Neural cell (in vitro differentiated cells): ENCODE data around the gene KIAA1614. TPM values are rescaled to one million over a fixed set of nuclear protein-coding genes. Genes with fewer than 3 reads are reported as not detected.

Source experiments
- H2AFZ ChIP-seq: fragments of 200-600, 300-800 bp; sonication (generic), shearing (Covaris generic); 2 replicates; pipeline ENCODE4 v1.6.0; 2014; ENCODE audit warnings: low read depth, mild to moderate bottlenecking, antibody characterized with exemption, low read length, moderate library complexity
- H3F3A ChIP-seq: fragments of 200-600 bp; shearing (Covaris generic); 2 replicates; pipeline ENCODE4 v1.6.1; 2016; ENCODE audit warnings: mild to moderate bottlenecking, moderate library complexity, mixed read lengths, antibody characterized with exemption, low read length; ENCODE audit not compliant: insufficient read depth, poor library complexity, severe bottlenecking
- H3K27ac ChIP-seq: fragments of 200-600, 300-800 bp; sonication (generic), shearing (Covaris generic); 2 replicates; pipeline ENCODE4 v1.5.1; 2014; ENCODE audit warnings: mild to moderate bottlenecking, low read length, moderate library complexity
- H3K27me3 ChIP-seq: fragments of 300-800, 200-600 bp; sonication (generic), shearing (Covaris generic); 2 replicates; pipeline ENCODE4 v1.6.0; 2014; ENCODE audit warnings: mild to moderate bottlenecking, low read depth, low read length, moderate library complexity; ENCODE audit not compliant: insufficient read depth
- H3K36me3 ChIP-seq: fragments of 300-800, 200-600 bp; sonication (generic), shearing (Covaris generic); 2 replicates; pipeline ENCODE4 v1.5.1; 2014; ENCODE audit warnings: mild to moderate bottlenecking, antibody characterized with exemption, low read length, moderate library complexity; ENCODE audit not compliant: insufficient read depth
- H3K4me2 ChIP-seq: fragments of 300-800, 200-600 bp; sonication (generic), shearing (Covaris generic); 2 replicates; pipeline ENCODE4 v1.6.0; 2014; ENCODE audit warnings: mild to moderate bottlenecking, low read length
- H3K4me3 ChIP-seq: fragments of 300-800, 200-600 bp; sonication (generic), shearing (Covaris generic); 2 replicates; pipeline ENCODE4 v1.5.1; 2014; ENCODE audit warnings: mild to moderate bottlenecking, low read length, moderate library complexity
- H3K79me2 ChIP-seq: fragments of 200-600 bp; shearing (Covaris generic); replicated peaks from 2 replicates; pipeline ENCODE4 v1.6.0; 2014; ENCODE audit warnings: mild to moderate bottlenecking, low read length, moderate library complexity; ENCODE audit not compliant: insufficient read depth
- H3K9ac ChIP-seq: fragments of 300-800, 200-600 bp; sonication (generic), shearing (Covaris generic); 2 replicates; pipeline ENCODE4 v1.6.1; 2016; ENCODE audit warnings: mild to moderate bottlenecking, low read length, mixed read lengths
- H3K9me2 ChIP-seq: fragments of 200-600 bp; shearing (Covaris generic); 2 replicates; pipeline ENCODE4 v1.6.1; 2016; ENCODE audit warnings: mild to moderate bottlenecking, low read length, mixed read lengths; ENCODE audit not compliant: insufficient read depth
- H3K9me3 ChIP-seq: fragments of 200-600, 300-800 bp; sonication (generic), shearing (Covaris generic); 2 replicates; pipeline ENCODE4 v1.6.1; 2016; ENCODE audit warnings: mild to moderate bottlenecking, mixed run types, low read length, moderate library complexity, mixed read lengths
- H4K20me1 ChIP-seq: fragments of 200-600 bp; shearing (Covaris generic); 2 replicates; pipeline ENCODE4 v1.6.1; 2016; ENCODE audit warnings: mild to moderate bottlenecking, mixed run types; ENCODE audit not compliant: insufficient read depth
- EP300 ChIP-seq: fragments of 450-650 bp; conservative IDR thresholded peaks from 2 replicates; pipeline ENCODE4 v1.6.1; 2014; ENCODE audit warnings: antibody characterized with exemption, mild to moderate bottlenecking, moderate library complexity; ENCODE audit not compliant: poor library complexity, severe bottlenecking
- EZH2 ChIP-seq: fragments of 200-600, 300-800 bp; shearing (Covaris generic), sonication (generic); IDR thresholded peaks from 2 replicates; pipeline ENCODE4 v1.6.1; 2014; ENCODE audit warnings: antibody characterized with exemption, low read length, borderline replicate concordance, mild to moderate bottlenecking; ENCODE audit not compliant: insufficient read depth, poor library complexity, severe bottlenecking
- MXI1 ChIP-seq: fragments of 450-650 bp; conservative IDR thresholded peaks from 2 replicates; pipeline ENCODE4 v1.6.1; 2014; ENCODE audit warnings: antibody characterized with exemption, mild to moderate bottlenecking; ENCODE audit not compliant: poor library complexity, severe bottlenecking
- POLR2AphosphoS5 ChIP-seq: IDR thresholded peaks from 2 replicates; pipeline ENCODE4 v1.6.1; 2012
- RAD21 ChIP-seq: fragments of 450-650 bp; conservative IDR thresholded peaks from 2 replicates; pipeline ENCODE4 v1.6.1; 2014; ENCODE audit warnings: antibody characterized with exemption, mild to moderate bottlenecking, moderate library complexity
- SMC3 ChIP-seq: fragments of 450-650 bp; conservative IDR thresholded peaks from 2 replicates; pipeline ENCODE4 v1.6.1; 2014; ENCODE audit warnings: antibody characterized with exemption, mild to moderate bottlenecking, moderate library complexity; ENCODE audit not compliant: poor library complexity
- TAF1 ChIP-seq: IDR thresholded peaks from 2 replicates; pipeline ENCODE4 v1.6.1; 2012; ENCODE audit warnings: low read depth
- polyA plus RNA-seq: library from polyadenylated mRNA; depleted of rRNA; stranded (reverse); fragments of >200 nt; gene quantifications from 2 replicates; pipeline ENCODE4 v1.2.3, GENCODE V29; 2014
- TF ChIP-seq, protein P1 (sequence below): IDR thresholded peaks from 2 replicates; pipeline ENCODE4 v1.6.1; 2012; ENCODE audit warnings: borderline replicate concordance
- TF ChIP-seq, protein P2 (sequence below): fragments of 450-650 bp; IDR thresholded peaks from 2 replicates; pipeline ENCODE4 v1.5.1; 2014; ENCODE audit warnings: antibody characterized with exemption, mild to moderate bottlenecking, moderate library complexity; ENCODE audit not compliant: poor library complexity, severe bottlenecking

KIAA1614 gene
- polyA plus RNA-seq, 1 donor from 2014 or later, result 0.50 TPM

DNA sequence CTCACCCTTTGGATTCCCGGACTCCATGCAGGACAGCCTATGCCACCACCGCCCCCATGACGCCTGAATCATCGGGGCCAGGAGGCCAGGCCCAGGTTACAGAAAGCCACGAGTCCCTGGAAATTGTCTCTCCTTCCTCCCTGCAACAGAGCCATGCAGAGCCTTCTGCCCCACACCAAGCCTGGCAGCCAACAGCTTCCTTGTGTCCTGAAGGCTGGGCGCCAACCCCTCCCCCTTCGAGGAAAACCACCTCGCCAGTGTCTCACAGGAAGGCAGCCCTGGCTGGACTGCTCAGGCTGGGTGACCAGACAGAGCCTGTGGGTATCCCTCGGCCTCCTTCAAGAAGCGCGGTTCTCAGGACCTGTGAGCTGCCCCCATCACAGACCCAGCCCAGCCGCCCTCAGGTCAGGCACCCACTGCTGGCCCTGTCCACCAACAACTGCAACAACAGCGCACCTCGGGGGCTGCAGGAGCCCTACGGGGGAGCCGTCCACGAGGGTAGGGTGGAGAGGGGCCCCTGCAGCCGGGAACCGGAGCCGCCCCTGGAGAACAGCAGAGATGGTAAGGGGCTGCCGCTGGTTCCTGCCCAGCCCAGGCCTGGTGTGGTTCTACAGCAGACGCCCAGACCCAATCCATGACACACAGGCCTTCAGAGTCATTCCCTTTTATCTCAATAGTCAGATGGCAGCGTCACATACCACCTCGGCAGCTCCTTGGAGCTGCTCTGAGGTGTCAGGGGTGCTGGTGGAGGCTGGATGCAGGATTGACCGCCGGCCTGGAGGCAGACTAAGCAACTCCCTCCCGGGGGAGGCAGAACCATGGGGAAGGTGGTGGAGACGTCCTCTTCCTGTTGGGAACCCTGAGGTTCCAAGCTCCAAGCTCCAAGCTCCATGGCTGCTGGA is 23.7 kb downstream of the KIAA1614 start:
- H3K4me3 ChIP-seq, result no peak overlapping the region
- TF ChIP-seq, protein P1, sequence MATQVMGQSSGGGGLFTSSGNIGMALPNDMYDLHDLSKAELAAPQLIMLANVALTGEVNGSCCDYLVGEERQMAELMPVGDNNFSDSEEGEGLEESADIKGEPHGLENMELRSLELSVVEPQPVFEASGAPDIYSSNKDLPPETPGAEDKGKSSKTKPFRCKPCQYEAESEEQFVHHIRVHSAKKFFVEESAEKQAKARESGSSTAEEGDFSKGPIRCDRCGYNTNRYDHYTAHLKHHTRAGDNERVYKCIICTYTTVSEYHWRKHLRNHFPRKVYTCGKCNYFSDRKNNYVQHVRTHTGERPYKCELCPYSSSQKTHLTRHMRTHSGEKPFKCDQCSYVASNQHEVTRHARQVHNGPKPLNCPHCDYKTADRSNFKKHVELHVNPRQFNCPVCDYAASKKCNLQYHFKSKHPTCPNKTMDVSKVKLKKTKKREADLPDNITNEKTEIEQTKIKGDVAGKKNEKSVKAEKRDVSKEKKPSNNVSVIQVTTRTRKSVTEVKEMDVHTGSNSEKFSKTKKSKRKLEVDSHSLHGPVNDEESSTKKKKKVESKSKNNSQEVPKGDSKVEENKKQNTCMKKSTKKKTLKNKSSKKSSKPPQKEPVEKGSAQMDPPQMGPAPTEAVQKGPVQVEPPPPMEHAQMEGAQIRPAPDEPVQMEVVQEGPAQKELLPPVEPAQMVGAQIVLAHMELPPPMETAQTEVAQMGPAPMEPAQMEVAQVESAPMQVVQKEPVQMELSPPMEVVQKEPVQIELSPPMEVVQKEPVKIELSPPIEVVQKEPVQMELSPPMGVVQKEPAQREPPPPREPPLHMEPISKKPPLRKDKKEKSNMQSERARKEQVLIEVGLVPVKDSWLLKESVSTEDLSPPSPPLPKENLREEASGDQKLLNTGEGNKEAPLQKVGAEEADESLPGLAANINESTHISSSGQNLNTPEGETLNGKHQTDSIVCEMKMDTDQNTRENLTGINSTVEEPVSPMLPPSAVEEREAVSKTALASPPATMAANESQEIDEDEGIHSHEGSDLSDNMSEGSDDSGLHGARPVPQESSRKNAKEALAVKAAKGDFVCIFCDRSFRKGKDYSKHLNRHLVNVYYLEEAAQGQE, result no peak
- no peak for TF ChIP-seq RAD21
- TF ChIP-seq EZH2, result no peak
- no peak for TF ChIP-seq POLR2AphosphoS5
- TF ChIP-seq EP300, result no peak
- TF ChIP-seq TAF1, result no peak
- no peak for TF ChIP-seq SMC3
- TF ChIP-seq, protein P2, sequence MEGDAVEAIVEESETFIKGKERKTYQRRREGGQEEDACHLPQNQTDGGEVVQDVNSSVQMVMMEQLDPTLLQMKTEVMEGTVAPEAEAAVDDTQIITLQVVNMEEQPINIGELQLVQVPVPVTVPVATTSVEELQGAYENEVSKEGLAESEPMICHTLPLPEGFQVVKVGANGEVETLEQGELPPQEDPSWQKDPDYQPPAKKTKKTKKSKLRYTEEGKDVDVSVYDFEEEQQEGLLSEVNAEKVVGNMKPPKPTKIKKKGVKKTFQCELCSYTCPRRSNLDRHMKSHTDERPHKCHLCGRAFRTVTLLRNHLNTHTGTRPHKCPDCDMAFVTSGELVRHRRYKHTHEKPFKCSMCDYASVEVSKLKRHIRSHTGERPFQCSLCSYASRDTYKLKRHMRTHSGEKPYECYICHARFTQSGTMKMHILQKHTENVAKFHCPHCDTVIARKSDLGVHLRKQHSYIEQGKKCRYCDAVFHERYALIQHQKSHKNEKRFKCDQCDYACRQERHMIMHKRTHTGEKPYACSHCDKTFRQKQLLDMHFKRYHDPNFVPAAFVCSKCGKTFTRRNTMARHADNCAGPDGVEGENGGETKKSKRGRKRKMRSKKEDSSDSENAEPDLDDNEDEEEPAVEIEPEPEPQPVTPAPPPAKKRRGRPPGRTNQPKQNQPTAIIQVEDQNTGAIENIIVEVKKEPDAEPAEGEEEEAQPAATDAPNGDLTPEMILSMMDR, result no peak
- TF ChIP-seq MXI1, result no peak
- no peaks in the 10 kb centered on the region for H3K79me2 ChIP-seq
- H3K9me2 ChIP-seq, result no peaks in the 10 kb centered on the region
- H4K20me1 ChIP-seq, result no peaks in the 10 kb centered on the region
- H2AFZ ChIP-seq, result no peak overlapping the region
- H3K9ac ChIP-seq, result no peak overlapping the region
- no peak overlapping the region for H3K27ac ChIP-seq
- no peak overlapping the region for H3K4me2 ChIP-seq
- H3K36me3 ChIP-seq, result no peaks in the 10 kb centered on the region
- H3K9me3 ChIP-seq, result no peaks in the 10 kb centered on the region
- H3K27me3 ChIP-seq, result no peaks in the 10 kb centered on the region
- no peaks in the 10 kb centered on the region for H3F3A ChIP-seq

DNA sequence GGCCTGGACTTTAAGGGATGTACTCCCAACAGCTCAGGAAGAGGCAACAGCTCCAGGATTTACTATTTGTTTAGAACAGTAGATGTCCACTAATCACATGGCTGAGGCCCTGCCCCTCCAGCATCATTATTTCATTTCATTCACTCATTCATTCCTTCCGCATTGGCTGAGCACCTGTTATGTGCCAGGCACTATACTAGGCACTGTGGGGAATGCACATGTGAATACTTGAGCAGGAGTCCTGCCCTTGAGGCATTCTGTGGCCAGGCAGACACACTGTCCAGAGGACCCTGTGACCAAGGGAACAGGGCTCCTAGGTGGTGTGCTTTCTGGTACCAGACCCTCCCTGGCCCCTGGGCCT is 24.3 kb downstream of the KIAA1614 start:
- no peak overlapping the region for H3K4me3 ChIP-seq
- no peaks in the 10 kb centered on the region for H3K9me2 ChIP-seq
- no peak overlapping the region for H3K9ac ChIP-seq
- H3K27me3 ChIP-seq, result no peaks in the 10 kb centered on the region
- H4K20me1 ChIP-seq, result no peaks in the 10 kb centered on the region
- no peaks in the 10 kb centered on the region for H3K36me3 ChIP-seq
- no peak overlapping the region for H3K4me2 ChIP-seq
- TF ChIP-seq, protein P1, result no peak
- no peak for TF ChIP-seq EP300
- no peak for TF ChIP-seq MXI1
- TF ChIP-seq SMC3, result no peak
- TF ChIP-seq, protein P2, result no peak
- TF ChIP-seq TAF1, result no peak
- no peak for TF ChIP-seq POLR2AphosphoS5
- no peak for TF ChIP-seq RAD21
- no peak for TF ChIP-seq EZH2
- no peak overlapping the region for H2AFZ ChIP-seq
- H3K79me2 ChIP-seq, result no peaks in the 10 kb centered on the region
- H3K27ac ChIP-seq, result no peak overlapping the region
- no peaks in the 10 kb centered on the region for H3F3A ChIP-seq
- no peaks in the 10 kb centered on the region for H3K9me3 ChIP-seq
